GM12878 (cell line): ENCODE results near the gene XPNPEP3.

Experiments used
- BMI1 ChIP-seq: fragments of 450-650 bp; IDR thresholded peaks from 2 replicates; pipeline ENCODE4 v1.6.1; 2016; ENCODE audit warnings: mild to moderate bottlenecking, moderate library complexity, borderline replicate concordance
- ETV6 ChIP-seq, 2 experiments: fragments of 450-650 bp in 1 of 2; IDR thresholded peaks in 1 of 2; conservative IDR thresholded peaks in 1 of 2; 2 replicates each; pipeline ENCODE4 v1.6.1; 2014; ENCODE audit warnings: antibody characterized with exemption in 1 of 2, borderline replicate concordance in 1 of 2, low read depth in 1 of 2, mild to moderate bottlenecking in 1 of 2, moderate library complexity in 1 of 2
- EZH2 ChIP-seq: IDR thresholded peaks from 2 replicates; pipeline ENCODE4 v1.6.1; 2012; ENCODE audit warnings: low read depth, mild to moderate bottlenecking, control low read depth, inconsistent platforms, low read length, borderline replicate concordance; ENCODE audit not compliant: control insufficient read depth
- HDAC6 ChIP-seq: fragments of 200-600 bp; sonication (generic); IDR thresholded peaks from one replicate; pipeline ENCODE4 v1.8.0; 2017; ENCODE audit warnings: antibody characterized with exemption; ENCODE audit not compliant: unreplicated experiment
- MXI1 ChIP-seq: fragments of 150-350 bp; IDR thresholded peaks from 2 replicates; pipeline ENCODE4 v1.6.1; 2011; ENCODE audit warnings: low read depth, mild to moderate bottlenecking, inconsistent platforms, low read length, improper control_type of control experiment
- NFXL1 ChIP-seq: fragments of 450-650 bp; IDR thresholded peaks from 2 replicates; pipeline ENCODE4 v1.6.1; 2017; ENCODE audit warnings: antibody characterized with exemption, mild to moderate bottlenecking, borderline replicate concordance
- RFX5 ChIP-seq: IDR thresholded peaks from 2 replicates; pipeline ENCODE4 v1.6.1; 2011; ENCODE audit warnings: low read depth, low read length, improper control_type of control experiment
- SIX5 ChIP-seq: IDR thresholded peaks from 2 replicates; pipeline ENCODE4 v1.6.1; 2011; ENCODE audit warnings: mild to moderate bottlenecking, low read depth, low read length, moderate library complexity; ENCODE audit not compliant: severe bottlenecking
- TF ChIP-seq, protein P1 (sequence below): fragments of 450-650 bp; IDR thresholded peaks from 2 replicates; pipeline ENCODE4 v1.6.1; 2014; ENCODE audit warnings: mild to moderate bottlenecking
- TF ChIP-seq, protein P2 (sequence below): IDR thresholded peaks from 2 replicates; pipeline ENCODE4 v1.6.1; 2012; ENCODE audit warnings: low read length, inconsistent platforms

DNA sequence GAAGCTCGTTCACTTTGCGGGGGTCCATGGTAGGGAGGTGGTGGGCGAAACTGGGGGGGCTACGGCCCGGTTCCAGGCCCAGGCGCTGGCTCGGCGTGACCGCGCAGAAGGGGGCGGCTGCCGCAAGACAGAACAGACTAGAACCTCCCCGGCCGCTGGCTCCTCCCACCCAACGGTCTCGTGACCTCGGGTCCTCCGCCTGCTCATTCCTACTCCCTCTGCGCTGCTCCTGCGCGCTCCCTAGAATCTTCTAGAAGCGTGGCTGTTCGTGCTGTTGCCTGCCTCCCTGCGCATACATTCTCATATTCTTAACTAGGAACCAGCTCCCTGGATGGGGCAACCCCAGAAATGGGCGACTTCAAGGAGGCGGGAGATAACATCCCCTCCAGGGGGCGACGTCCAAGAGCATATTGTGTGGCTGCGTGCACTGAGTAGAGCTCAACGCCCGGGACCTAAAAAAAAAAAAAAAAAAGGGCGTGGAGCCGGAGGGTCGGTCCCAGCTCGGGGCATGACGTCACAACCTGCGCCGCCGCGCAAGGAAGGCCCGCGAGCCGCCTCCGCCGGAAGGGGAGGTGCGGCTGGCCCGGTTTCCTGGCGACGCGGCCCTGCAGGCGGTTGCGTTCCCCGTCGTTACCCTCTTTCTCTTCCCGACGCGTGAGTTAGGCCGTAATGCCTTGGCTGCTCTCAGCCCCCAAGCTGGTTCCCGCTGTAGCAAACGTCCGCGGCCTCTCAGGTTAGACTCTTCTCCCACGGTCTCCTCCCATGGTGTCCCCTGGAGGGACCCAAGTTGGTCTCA is at the start of gene XPNPEP3, which contains the start of gene ST13:
- TF ChIP-seq NFXL1 = no peak
- TF ChIP-seq RFX5 = no peak
- TF ChIP-seq SIX5 = peak; percentile 56
- TF ChIP-seq HDAC6 = no peak
- TF ChIP-seq ETV6 (conservative IDR thresholded peaks at IDR 0.05 in 1 of 2, IDR thresholded peaks at IDR 0.05 in 1 of 2; ENCODE audit: borderline replicate concordance in 1 of 2, low read depth in 1 of 2) = no peak
- TF ChIP-seq, protein P1, sequence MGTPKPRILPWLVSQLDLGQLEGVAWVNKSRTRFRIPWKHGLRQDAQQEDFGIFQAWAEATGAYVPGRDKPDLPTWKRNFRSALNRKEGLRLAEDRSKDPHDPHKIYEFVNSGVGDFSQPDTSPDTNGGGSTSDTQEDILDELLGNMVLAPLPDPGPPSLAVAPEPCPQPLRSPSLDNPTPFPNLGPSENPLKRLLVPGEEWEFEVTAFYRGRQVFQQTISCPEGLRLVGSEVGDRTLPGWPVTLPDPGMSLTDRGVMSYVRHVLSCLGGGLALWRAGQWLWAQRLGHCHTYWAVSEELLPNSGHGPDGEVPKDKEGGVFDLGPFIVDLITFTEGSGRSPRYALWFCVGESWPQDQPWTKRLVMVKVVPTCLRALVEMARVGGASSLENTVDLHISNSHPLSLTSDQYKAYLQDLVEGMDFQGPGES = no peak
- TF ChIP-seq EZH2 = no peak
- peak; percentile 57 for TF ChIP-seq BMI1
- TF ChIP-seq, protein P2, sequence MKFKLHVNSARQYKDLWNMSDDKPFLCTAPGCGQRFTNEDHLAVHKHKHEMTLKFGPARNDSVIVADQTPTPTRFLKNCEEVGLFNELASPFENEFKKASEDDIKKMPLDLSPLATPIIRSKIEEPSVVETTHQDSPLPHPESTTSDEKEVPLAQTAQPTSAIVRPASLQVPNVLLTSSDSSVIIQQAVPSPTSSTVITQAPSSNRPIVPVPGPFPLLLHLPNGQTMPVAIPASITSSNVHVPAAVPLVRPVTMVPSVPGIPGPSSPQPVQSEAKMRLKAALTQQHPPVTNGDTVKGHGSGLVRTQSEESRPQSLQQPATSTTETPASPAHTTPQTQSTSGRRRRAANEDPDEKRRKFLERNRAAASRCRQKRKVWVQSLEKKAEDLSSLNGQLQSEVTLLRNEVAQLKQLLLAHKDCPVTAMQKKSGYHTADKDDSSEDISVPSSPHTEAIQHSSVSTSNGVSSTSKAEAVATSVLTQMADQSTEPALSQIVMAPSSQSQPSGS = no peak
- no peak; the same call in none of the 2 replicates for TF ChIP-seq MXI1
